ENCODE measurements around the gene CKAP4. TPM values are rescaled to one million over a fixed set of nuclear protein-coding genes. Genes with fewer than 3 reads are reported as not detected.

The CKAP4 gene
- total and polyA plus RNA-seq, 2 donors (not counting 3 experiments of a cell fraction or from before 2014, with no cell fraction given): 117 to 223 TPM

- Histone ChIP-seq H3K9me1 (replicated peaks; ENCODE audit: control insufficient read depth, extremely low read depth, insufficient read depth, low read length) (no peaks in the 10 kb centered on the region), H3K4me3 (replicated peaks in 1 of 3; ENCODE audit: insufficient read depth in 1 of 3, low read depth in 1 of 3, low read length in 3 of 3) (no peak overlapping the region), H3K79me2 (ENCODE audit: control insufficient read depth, insufficient read depth, low read length) (no peaks in the 10 kb centered on the region), H2AFZ (ENCODE audit: low read depth, low read length) (no peak overlapping the region), H3K4me2 (ENCODE audit: insufficient read depth, low read length) (no peak overlapping the region), H3K27me3 (ENCODE audit: control insufficient read depth in 2 of 2, insufficient read depth in 2 of 2, low read length in 2 of 2) (peaks cover 3 to 14% of the 10 kb centered on the region in 2 experiments), H3K36me3 (ENCODE audit: control insufficient read depth in 2 of 2, extremely low read depth in 1 of 2, insufficient read depth in 2 of 2, low read length in 2 of 2) (no peaks in the 10 kb centered on the region), H3K4me1 (ENCODE audit: control insufficient read depth, extremely low read depth, insufficient read depth, low read length) (no peaks in the 10 kb centered on the region), H3K9ac (replicated peaks; ENCODE audit: extremely low read depth, insufficient read depth, low read length) (no peak overlapping the region), H4K20me1 (replicated peaks; ENCODE audit: control insufficient read depth, extremely low read depth, insufficient read depth, low read length) (no peaks in the 10 kb centered on the region), H3K27ac (ENCODE audit: insufficient read depth, low read depth, low read length) (no peak overlapping the region), H3K9me3 (replicated peaks; ENCODE audit: control insufficient read depth, insufficient read depth, low read length) (no peaks in the 10 kb centered on the region)
- no peak for TF ChIP-seq GATA2 (IDR thresholded peaks at IDR 0.05; ENCODE audit: insufficient read depth, insufficient read length, low read depth, low read length)
- intact Hi-C loops (cut with micrococcal nuclease) (no loop called here), dilution Hi-C loops (cut with MboI; ENCODE audit: extremely low pct_ligation_motif_present, low sequenced_read_pairs) (no loop called here)
- POLR2A ChIA-PET: no interaction called here
- DNase-seq (ENCODE audit: low read depth, low spot score): no peak
- CTCF ChIA-PET: interaction anchor here (1.0 to 2.4 kb wide), 3 partner anchors 10 to 33 kb away, joined by 3 to 8 read pairs (median 3); no protein-coding TSS in a partner anchor
- BruUV-seq (replicated peaks): no TSS peak
- FAIRE-seq: no peak
Measured at GRCh38 chr12:106269150-106269771, 21.4 kb upstream of the CKAP4 start.

GRCh38 chr12:106267535-106267934 lies 19.7 kb upstream of the CKAP4 start:
- dilution Hi-C loops (cut with MboI; ENCODE audit: extremely low pct_ligation_motif_present, low sequenced_read_pairs) (no loop called here), intact Hi-C loops (cut with micrococcal nuclease) (no loop called here)
- no peak overlapping the region for H3K27ac ChIP-seq (ENCODE audit: insufficient read depth, low read depth, low read length)
- TF ChIP-seq POLR2A (IDR thresholded peaks at IDR 0.05; ENCODE audit: low read depth, low read length) (no peak), JUN (IDR thresholded peaks at IDR 0.05; ENCODE audit: borderline replicate concordance, insufficient read depth, insufficient read length, low read depth) (no peak), CTCF (IDR thresholded peaks at IDR 0.05; ENCODE audit: extremely low read depth in 1 of 2, insufficient read depth in 1 of 2, low read depth in 1 of 2, low read length in 2 of 2) (no peak), POLR2AphosphoS5 (IDR thresholded peaks at IDR 0.05; ENCODE audit: insufficient read depth, low read depth, low read length) (no peak)
- no peaks in the 10 kb centered on the region for H3K9me1 ChIP-seq (replicated peaks; ENCODE audit: control insufficient read depth, extremely low read depth, insufficient read depth, low read length)
- ChIA-PET POLR2A (no interaction called here), CTCF (interaction anchor here (0.7 to 2.4 kb wide), 2 partner anchors 12 to 15 kb away, joined by 3 to 8 read pairs; no protein-coding TSS in a partner anchor)
- no peak overlapping the region for H3K4me3 ChIP-seq (replicated peaks in 1 of 3; ENCODE audit: insufficient read depth in 1 of 3, low read depth in 1 of 3, low read length in 3 of 3)
- H3K27me3 ChIP-seq (ENCODE audit: control insufficient read depth in 2 of 2, insufficient read depth in 2 of 2, low read length in 2 of 2): peaks cover 3 to 18% of the 10 kb centered on the region in 2 experiments
- no peak for FAIRE-seq
- H3K36me3 ChIP-seq (ENCODE audit: control insufficient read depth in 2 of 2, extremely low read depth in 1 of 2, insufficient read depth in 2 of 2, low read length in 2 of 2): no peaks in the 10 kb centered on the region
- H3K79me2 ChIP-seq (ENCODE audit: control insufficient read depth, insufficient read depth, low read length): no peaks in the 10 kb centered on the region
- no peak overlapping the region for H2AFZ ChIP-seq (ENCODE audit: low read depth, low read length)
- H3K4me2 ChIP-seq (ENCODE audit: insufficient read depth, low read length): no peak overlapping the region
- BruUV-seq (replicated peaks): no TSS peak
- no peaks in the 10 kb centered on the region for H3K9me3 ChIP-seq (replicated peaks; ENCODE audit: control insufficient read depth, insufficient read depth, low read length)
- no peaks in the 10 kb centered on the region for H4K20me1 ChIP-seq (replicated peaks; ENCODE audit: control insufficient read depth, extremely low read depth, insufficient read depth, low read length)
- DNase-seq (ENCODE audit: low read depth, low spot score): no peak
- H3K9ac ChIP-seq (replicated peaks; ENCODE audit: extremely low read depth, insufficient read depth, low read length): no peak overlapping the region
- no peaks in the 10 kb centered on the region for H3K4me1 ChIP-seq (ENCODE audit: control insufficient read depth, extremely low read depth, insufficient read depth, low read length)

All from endothelial cell of umbilical vein (primary cell).